Testis (tissue), 3 donors: ENCODE results near the gene PRLHR. TPM values are rescaled to one million over a fixed set of nuclear protein-coding genes. Genes with fewer than 3 reads are reported as not detected.

ENCODE experiments used
- DNase-seq: peaks from one replicate; pipeline ENCODE4 v3.0.0-alpha.2; 2019
- H3K27ac ChIP-seq, 2 donors: fragments of 200-600 bp; sonication (generic); one replicate each; pipeline ENCODE4 v1.5.1; 2019
- H3K27me3 ChIP-seq: fragments of 200-600 bp; sonication (generic); one replicate; pipeline ENCODE4 v1.5.1; 2019
- H3K36me3 ChIP-seq: fragments of 200-600 bp; sonication (generic); one replicate; pipeline ENCODE4 v1.5.1; 2017; ENCODE audit warnings: low read depth; ENCODE audit errors: missing control alignments
- H3K4me1 ChIP-seq: fragments of 200-600 bp; sonication (generic); one replicate; pipeline ENCODE4 v1.5.1; 2019
- H3K4me3 ChIP-seq, 2 donors: fragments of 200-600 bp; sonication (generic); one replicate each; pipeline ENCODE4 v1.5.1; 2017 to 2019
- H3K9me3 ChIP-seq: fragments of 200-600 bp; sonication (generic); one replicate; pipeline ENCODE4 v1.5.1; 2017
- POLR2A ChIP-seq: fragments of 450-650 bp; IDR thresholded peaks from one replicate; pipeline ENCODE4 v1.6.1; 2017; ENCODE audit warnings: antibody characterized with exemption, mild to moderate bottlenecking, moderate library complexity
- WGBS, 2 donors: methylation state at CpG; one replicate each; pipeline ENCODE4 v1.1.5; 2018; 5-methylcytosine and 5-hydroxymethylcytosine counted together
- intact Hi-C: fragments of 100-400 bp; cut with DNase I; formaldehyde crosslinking; loops from one replicate; pipeline ENCODE4 v1.15.1; 2023; ENCODE audit warnings: low total_unique reads
- polyA plus RNA-seq: library from polyadenylated mRNA; stranded (reverse); fragments of 350-450 nt; fragmentation: Illumina TruSeq; extraction: RNeasy Lipid Tissue Mini Kit (QIAGEN cat#74804); gene quantifications from one replicate; pipeline ENCODE4 v1.2.3, GENCODE V29; 2014; ENCODE audit warnings: low read depth, low replicate concordance; ENCODE audit not compliant: insufficient read depth
- total RNA-seq, 2 donors: library from RNA; depleted of rRNA; stranded (reverse); fragments of >200 nt; gene quantifications; one replicate each; pipeline ENCODE4 v1.2.3, GENCODE V29; 2016
- TF ChIP-seq, protein P1 (sequence below), 3 experiments: fragments of 450-650 bp in 2 of 3; fragments of 200-600 bp in 1 of 3; sonication (generic) in 1 of 3; IDR thresholded peaks; one replicate each; pipeline ENCODE4 v1.5.1; 2016 to 2019; ENCODE audit warnings: antibody characterized with exemption in 3 of 3, mild to moderate bottlenecking in 2 of 3, moderate library complexity in 1 of 3

The PRLHR gene
- total and polyA plus RNA-seq, 3 donors from 2014 or later, result 0.12 to 0.79 TPM; not detected in 1

DNA sequence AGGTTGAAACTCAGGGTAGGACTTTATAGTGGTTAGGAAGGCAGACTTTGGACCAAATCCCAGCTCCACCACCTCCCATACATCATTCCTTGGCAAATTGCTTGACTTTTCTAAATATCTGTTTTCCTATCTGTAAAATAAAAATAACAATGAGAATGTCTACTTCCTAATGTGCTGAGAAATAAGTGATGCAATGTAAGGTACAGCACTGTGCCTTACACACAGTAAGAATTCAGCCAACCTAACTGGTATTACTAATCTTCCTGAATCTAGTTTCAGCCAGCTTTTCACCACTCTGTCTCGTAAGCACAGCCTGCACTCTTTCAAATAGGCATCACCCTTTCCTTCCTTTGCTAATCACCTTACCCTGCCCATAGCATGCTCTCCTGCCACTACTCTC lies 9.7 kb downstream of the PRLHR start:
- 72 to 86% methylated on average over 1 of the region's 1 CpG for WGBS, 2 donors
- DNase-seq, result no peak
- Histone ChIP-seq H3K4me3 (no peak overlapping the region), H3K36me3 (no peaks in the 10 kb centered on the region), H3K4me1 (no peaks in the 10 kb centered on the region), H3K9me3 (no peaks in the 10 kb centered on the region), H3K27me3 (no peaks in the 10 kb centered on the region), H3K27ac (no peak overlapping the region)
- TF ChIP-seq POLR2A, result no peak
- TF ChIP-seq, protein P1, sequence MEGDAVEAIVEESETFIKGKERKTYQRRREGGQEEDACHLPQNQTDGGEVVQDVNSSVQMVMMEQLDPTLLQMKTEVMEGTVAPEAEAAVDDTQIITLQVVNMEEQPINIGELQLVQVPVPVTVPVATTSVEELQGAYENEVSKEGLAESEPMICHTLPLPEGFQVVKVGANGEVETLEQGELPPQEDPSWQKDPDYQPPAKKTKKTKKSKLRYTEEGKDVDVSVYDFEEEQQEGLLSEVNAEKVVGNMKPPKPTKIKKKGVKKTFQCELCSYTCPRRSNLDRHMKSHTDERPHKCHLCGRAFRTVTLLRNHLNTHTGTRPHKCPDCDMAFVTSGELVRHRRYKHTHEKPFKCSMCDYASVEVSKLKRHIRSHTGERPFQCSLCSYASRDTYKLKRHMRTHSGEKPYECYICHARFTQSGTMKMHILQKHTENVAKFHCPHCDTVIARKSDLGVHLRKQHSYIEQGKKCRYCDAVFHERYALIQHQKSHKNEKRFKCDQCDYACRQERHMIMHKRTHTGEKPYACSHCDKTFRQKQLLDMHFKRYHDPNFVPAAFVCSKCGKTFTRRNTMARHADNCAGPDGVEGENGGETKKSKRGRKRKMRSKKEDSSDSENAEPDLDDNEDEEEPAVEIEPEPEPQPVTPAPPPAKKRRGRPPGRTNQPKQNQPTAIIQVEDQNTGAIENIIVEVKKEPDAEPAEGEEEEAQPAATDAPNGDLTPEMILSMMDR (IDR thresholded peaks at IDR 0.05), result no peak
- intact Hi-C loops, result no loop called here

- WGBS, 2 donors, result 89 to 95% methylated on average over 5 of the region's 5 CpGs
Measured at GRCh38 chr10:118585234-118585633, 10.2 kb downstream of the PRLHR start.

GRCh38 chr10:118584181-118584954 lies 11.1 kb downstream of the PRLHR start:
- no peak overlapping the region for H3K27ac ChIP-seq
- no peaks in the 10 kb centered on the region for H3K36me3 ChIP-seq
- intact Hi-C loops, result no loop called here

More at GRCh38 chr10:118585234-118585633, 10.2 kb downstream of the PRLHR start:
- intact Hi-C loops, result no loop called here
- DNase-seq, result no peak
- no peaks in the 10 kb centered on the region for H3K36me3 ChIP-seq
- TF ChIP-seq POLR2A, result no peak
- TF ChIP-seq, protein P1 (IDR thresholded peaks at IDR 0.05), result no peak
- no peaks in the 10 kb centered on the region for H3K9me3 ChIP-seq
- H3K27me3 ChIP-seq, result no peaks in the 10 kb centered on the region
- H3K27ac ChIP-seq, result no peak overlapping the region
- no peak overlapping the region for H3K4me3 ChIP-seq
- no peaks in the 10 kb centered on the region for H3K4me1 ChIP-seq

DNA sequence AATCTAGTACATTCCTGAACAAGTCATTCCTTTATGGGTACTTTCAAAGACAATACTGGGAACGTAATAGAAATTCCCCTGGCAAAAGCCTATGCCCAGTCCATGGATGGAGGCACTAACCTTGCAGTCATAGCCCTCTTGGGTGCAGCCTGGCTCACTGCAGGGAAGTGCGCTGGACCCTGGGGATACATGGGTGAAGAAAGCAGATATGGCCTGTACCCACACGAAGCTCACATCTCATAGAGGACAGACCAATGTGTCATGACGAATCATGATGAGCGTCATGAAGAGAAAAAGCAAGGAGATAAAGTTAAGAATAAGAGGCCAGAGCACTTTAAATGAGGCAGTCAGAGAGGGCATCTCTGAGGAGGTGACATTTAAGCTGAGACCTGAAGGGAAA lies 11.8 kb downstream of the PRLHR start:
- no peak for DNase-seq
- Histone ChIP-seq H3K27me3 (no peaks in the 10 kb centered on the region), H3K9me3 (no peaks in the 10 kb centered on the region), H3K4me1 (no peaks in the 10 kb centered on the region), H3K27ac (no peak overlapping the region), H3K4me3 (no peak overlapping the region), H3K36me3 (no peaks in the 10 kb centered on the region)
- intact Hi-C loops, result no loop called here
- TF ChIP-seq POLR2A, result no peak
- TF ChIP-seq, protein P1 (IDR thresholded peaks at IDR 0.05), result no peak
- 91 to 94% methylated on average over 5 of the region's 5 CpGs for WGBS, 2 donors

More at GRCh38 chr10:118584181-118584954, 11.1 kb downstream of the PRLHR start:
- TF ChIP-seq POLR2A, result no peak
- TF ChIP-seq, protein P1 (IDR thresholded peaks at IDR 0.05), result no peak
- Histone ChIP-seq H3K4me3 (no peak overlapping the region), H3K4me1 (no peaks in the 10 kb centered on the region), H3K27me3 (no peaks in the 10 kb centered on the region), H3K9me3 (no peaks in the 10 kb centered on the region)
- DNase-seq, result no peak
- WGBS, 2 donors, result 78 to 85% methylated on average over 6 of the region's 6 CpGs

DNA sequence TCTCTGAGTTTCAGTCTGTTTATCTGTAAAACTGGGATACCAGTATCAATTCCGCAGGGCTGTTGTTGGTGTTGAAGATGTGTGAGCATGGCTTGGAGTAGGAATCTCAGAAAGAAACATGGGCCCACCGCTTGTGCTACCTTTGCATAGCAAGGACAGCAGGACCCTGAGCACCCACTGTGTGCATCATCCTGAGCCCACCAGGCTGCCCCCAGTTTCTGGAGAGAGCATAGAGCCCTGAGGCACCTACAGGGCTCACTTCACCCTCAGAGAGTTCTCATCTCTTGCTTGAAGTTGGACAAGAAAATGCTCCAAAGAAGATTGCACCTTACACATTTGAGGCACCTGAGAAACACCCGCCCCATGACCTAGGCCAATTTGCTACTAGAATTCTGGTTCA lies 12.9 kb downstream of the PRLHR start:
- WGBS, 2 donors, result 94 to 100% methylated on average over 2 to 3 of the region's 3 CpGs
- Histone ChIP-seq H3K27ac (no peak overlapping the region), H3K36me3 (no peaks in the 10 kb centered on the region), H3K27me3 (no peaks in the 10 kb centered on the region), H3K4me1 (no peaks in the 10 kb centered on the region), H3K4me3 (no peak overlapping the region), H3K9me3 (no peaks in the 10 kb centered on the region)
- no peak for DNase-seq
- intact Hi-C loops, result no loop called here
- TF ChIP-seq, protein P1 (IDR thresholded peaks at IDR 0.05), result no peak
- TF ChIP-seq POLR2A, result no peak
